ENCODE measurements around the gene SENP2. TPM values are rescaled to one million over a fixed set of nuclear protein-coding genes. Genes with fewer than 3 reads are reported as not detected.

The SENP2 gene
- polyA plus RNA-seq (2011; rRNA removed) (9.9 and 16.9 TPM in 2 replicates), polyA minus RNA-seq (2011; rRNA and poly(A)+ RNA removed) (2.7 and 3.0 TPM in 2 replicates)

DNA sequence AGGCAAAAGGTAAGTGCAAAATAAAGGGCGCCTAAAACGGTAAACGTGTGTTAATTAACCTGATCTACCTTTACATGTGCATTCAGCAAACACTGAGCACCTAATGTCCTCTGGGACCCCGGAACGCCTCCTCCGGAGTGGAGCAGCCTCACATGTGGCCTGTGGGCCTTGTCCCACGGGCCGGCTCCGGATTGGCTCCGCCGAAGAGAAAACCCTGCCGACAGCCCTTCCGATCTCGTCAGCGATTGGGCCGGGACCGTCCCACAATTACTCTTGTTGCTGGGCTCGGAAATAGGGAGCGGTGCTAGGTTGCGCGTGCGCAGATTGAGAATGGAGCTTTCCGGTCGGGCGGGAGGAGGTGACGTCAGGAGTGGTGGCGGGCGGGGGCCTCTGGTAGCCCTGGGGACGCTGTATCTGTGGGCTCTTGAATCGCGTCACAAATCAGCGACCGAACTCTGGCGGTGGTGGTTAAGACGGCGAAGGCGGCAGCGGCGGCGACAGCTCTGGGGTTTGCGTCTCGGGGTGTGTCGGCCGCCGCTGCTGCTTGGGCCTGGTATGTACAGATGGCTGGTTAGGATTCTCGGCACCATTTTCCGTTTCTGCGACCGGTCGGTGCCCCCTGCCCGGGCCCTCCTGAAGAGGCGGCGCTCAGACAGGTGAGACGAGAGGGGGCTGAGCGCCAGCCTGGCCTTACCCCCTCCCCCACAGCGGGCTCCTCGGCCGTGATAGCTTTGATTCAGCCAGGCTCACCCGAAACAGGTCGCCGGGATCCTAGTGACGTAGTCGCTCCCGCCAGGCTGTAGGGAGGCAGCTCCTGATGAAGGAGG lies at the start of gene SENP2:
SENP2 (plus strand) TSS at position 437 of the 827 bp plus-strand sequence; CDS start at position 556, 119 bp downstream.
- POLR2A ChIA-PET = no interaction called here
- TF ChIP-seq, protein P1, sequence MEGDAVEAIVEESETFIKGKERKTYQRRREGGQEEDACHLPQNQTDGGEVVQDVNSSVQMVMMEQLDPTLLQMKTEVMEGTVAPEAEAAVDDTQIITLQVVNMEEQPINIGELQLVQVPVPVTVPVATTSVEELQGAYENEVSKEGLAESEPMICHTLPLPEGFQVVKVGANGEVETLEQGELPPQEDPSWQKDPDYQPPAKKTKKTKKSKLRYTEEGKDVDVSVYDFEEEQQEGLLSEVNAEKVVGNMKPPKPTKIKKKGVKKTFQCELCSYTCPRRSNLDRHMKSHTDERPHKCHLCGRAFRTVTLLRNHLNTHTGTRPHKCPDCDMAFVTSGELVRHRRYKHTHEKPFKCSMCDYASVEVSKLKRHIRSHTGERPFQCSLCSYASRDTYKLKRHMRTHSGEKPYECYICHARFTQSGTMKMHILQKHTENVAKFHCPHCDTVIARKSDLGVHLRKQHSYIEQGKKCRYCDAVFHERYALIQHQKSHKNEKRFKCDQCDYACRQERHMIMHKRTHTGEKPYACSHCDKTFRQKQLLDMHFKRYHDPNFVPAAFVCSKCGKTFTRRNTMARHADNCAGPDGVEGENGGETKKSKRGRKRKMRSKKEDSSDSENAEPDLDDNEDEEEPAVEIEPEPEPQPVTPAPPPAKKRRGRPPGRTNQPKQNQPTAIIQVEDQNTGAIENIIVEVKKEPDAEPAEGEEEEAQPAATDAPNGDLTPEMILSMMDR (IDR thresholded peaks at IDR 0.05; ENCODE audit: insufficient read depth, low read depth, low read length) = no peak
- Histone ChIP-seq H3K36me3 (ENCODE audit: control insufficient read depth, insufficient read depth, low read length) (no peaks in the 10 kb centered on the region; the same call in 1 of the 2 replicates), H3K4me3 (ENCODE audit: low read depth, low read length) (peak within 1 kb of the TSS; percentile 88), H3K27me3 (ENCODE audit: control insufficient read depth, insufficient read depth, low read length) (no peaks in the 10 kb centered on the region)
- peak; percentile 95 for DNase-seq (ENCODE audit: low read depth)
- CTCF ChIA-PET = interaction anchor here (0.9 to 3.9 kb wide), 2 partner anchors 11 to 41 kb away, joined by 4 to 19 read pairs; no protein-coding TSS in a partner anchor

DNA sequence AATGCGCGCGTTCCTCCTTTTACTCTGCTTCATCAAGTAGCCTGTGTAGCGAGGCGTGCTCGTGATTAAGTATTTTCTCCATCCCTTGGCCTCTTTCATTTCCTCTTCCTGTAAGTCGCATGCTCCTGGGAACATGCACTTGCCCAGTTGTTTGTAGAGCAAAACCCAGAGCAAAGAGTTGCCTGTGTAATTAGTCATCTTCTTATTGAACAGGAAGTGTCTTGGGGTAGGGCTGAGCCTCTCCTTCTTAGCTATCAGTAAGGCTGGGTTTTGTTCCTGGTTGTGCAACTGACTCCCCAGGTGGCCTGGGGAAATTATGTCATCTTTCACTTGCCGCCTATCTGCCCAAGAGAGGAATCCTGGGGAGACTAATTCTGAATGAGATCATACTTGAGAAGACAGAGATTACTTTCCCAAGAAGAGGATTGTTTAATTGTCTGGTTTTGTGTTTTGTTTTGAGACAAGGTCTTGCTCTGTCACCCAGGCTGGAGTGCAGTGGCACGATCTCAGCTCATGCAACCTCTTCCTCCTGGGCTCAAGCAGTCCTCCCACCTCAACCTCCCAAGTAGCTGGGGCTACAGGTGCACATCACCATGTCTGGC lies 48.6 kb upstream of the SENP2 start:
- H3K36me3 ChIP-seq (ENCODE audit: control insufficient read depth, insufficient read depth, low read length) = no peaks in the 10 kb centered on the region
- no peak overlapping the region for H3K4me3 ChIP-seq (ENCODE audit: low read depth, low read length)
- 0 out of 2 replicates have a peak, but pooled peaks cover 2% of the 10 kb centered on the region for H3K27me3 ChIP-seq (ENCODE audit: control insufficient read depth, insufficient read depth, low read length)
- TF ChIP-seq, protein P1 (IDR thresholded peaks at IDR 0.05; ENCODE audit: insufficient read depth, low read depth, low read length) = no peak
- ChIA-PET POLR2A (no interaction called here), CTCF (interaction anchor here (1.4 kb wide), 1 partner anchor 22 kb away, joined by 3 read pairs; no protein-coding TSS in a partner anchor)
- DNase-seq (ENCODE audit: low read depth) = peak; percentile 51

DNA sequence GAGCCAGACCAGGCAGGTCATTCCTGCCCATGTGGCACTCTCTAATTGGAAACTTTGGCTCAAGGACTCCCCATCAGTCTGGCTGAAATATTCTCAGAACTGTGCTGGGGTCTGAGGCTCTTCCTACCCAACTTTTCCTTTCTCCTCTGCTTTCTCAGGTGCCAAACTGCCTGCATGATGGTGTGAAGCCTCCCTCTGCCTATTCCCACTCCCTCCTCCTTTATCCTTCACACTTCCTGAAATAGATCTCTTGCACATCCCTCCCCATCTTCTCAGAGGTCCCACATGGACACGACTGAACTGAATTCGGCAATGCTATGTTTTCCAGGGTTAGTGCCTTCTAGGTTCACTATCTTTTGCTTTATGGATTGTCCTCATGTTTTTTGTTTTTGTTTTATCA lies 46.2 kb upstream of the SENP2 start:
- CTCF ChIA-PET = no interaction called here
- no peak overlapping the region for H3K4me3 ChIP-seq (ENCODE audit: low read depth, low read length)
- no peak for DNase-seq (ENCODE audit: low read depth)
- TF ChIP-seq, protein P1 (IDR thresholded peaks at IDR 0.05; ENCODE audit: insufficient read depth, low read depth, low read length) = no peak
- POLR2A ChIA-PET = no interaction called here
- no peaks in the 10 kb centered on the region for H3K36me3 ChIP-seq (ENCODE audit: control insufficient read depth, insufficient read depth, low read length)
- H3K27me3 ChIP-seq (ENCODE audit: control insufficient read depth, insufficient read depth, low read length) = 0 out of 2 replicates have a peak, but pooled peaks cover 2% of the 10 kb centered on the region

DNA sequence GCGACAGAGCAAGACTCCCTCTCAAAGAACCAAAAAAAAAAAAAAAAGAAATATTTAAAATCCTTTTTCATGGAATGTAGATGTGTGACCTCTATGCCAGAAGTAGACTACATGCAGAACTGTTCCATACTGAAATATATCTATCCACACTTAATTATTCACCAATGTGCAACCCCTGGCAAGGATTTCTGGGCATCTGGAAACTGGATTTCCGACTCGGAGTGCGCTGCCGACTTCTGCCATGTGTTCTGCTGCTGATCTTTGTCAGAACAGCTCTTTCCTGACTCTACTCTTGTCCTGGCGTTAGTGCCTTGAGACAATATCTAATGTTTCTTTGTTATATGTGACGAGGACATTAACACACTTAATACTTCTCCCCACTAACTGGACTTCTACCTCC lies 45.4 kb upstream of the SENP2 start:
- no peak for DNase-seq (ENCODE audit: low read depth)
- Histone ChIP-seq H3K4me3 (ENCODE audit: low read depth, low read length) (no peak overlapping the region), H3K27me3 (ENCODE audit: control insufficient read depth, insufficient read depth, low read length) (0 out of 2 replicates have a peak, but pooled peaks cover 2% of the 10 kb centered on the region), H3K36me3 (ENCODE audit: control insufficient read depth, insufficient read depth, low read length) (no peaks in the 10 kb centered on the region)
- TF ChIP-seq, protein P1 (IDR thresholded peaks at IDR 0.05; ENCODE audit: insufficient read depth, low read depth, low read length) = no peak
- ChIA-PET CTCF (no interaction called here), POLR2A (no interaction called here)

DNA sequence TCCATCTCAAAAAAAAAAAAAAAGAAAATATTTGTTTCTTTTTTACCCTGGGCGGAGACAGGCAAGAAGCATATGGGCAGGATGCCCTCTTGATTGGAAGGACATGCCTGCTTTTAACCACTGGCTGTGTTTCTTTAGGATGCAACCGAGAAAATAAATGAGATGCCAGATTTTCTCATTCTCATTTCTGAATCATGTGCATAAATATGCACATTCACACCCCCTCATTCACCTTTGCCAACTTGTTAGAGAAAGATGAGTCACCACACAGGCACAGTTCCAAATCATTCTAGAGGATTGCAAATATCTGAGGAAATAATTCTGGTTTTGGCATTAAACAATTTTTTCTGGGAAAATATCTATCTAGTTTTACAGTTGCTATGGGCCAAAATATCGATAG lies 37.0 kb upstream of the SENP2 start:
- TF ChIP-seq, protein P1 (IDR thresholded peaks at IDR 0.05; ENCODE audit: insufficient read depth, low read depth, low read length) = no peak
- CTCF ChIA-PET = interaction anchor here (2.1 kb wide), 1 partner anchor 9 kb away, joined by 7 read pairs; no protein-coding TSS in a partner anchor
- POLR2A ChIA-PET = no interaction called here
- no peaks in the 10 kb centered on the region for H3K36me3 ChIP-seq (ENCODE audit: control insufficient read depth, insufficient read depth, low read length)
- no peaks in the 10 kb centered on the region for H3K27me3 ChIP-seq (ENCODE audit: control insufficient read depth, insufficient read depth, low read length)
- H3K4me3 ChIP-seq (ENCODE audit: low read depth, low read length) = no peak overlapping the region
- DNase-seq (ENCODE audit: low read depth) = peak; percentile 94
